A673 (cell line): ENCODE measurements around the gene CDH4. TPM values are rescaled to one million over a fixed set of nuclear protein-coding genes. Genes with fewer than 3 reads are reported as not detected.

Experiments used
- BruUV-seq: library from RNA; stranded (reverse); fragments of 400-500 nt; replicated peaks from 2 replicates; lab custom pipeline; 2021; lab: Mats Ljungman, UMichigan
- CTCF ChIA-PET: fragments of 300-600 bp; sonication (Branson Sonifier 250); formaldehyde crosslinking; loops from one replicate; lab custom pipeline; 2022; ENCODE audit warnings: antibody characterized with exemption; lab: Charles Lee
- POLR2A ChIA-PET: fragments of 300-600 bp; sonication (Branson Sonifier 250); formaldehyde crosslinking; loops from one replicate; lab custom pipeline; 2022; ENCODE audit warnings: antibody characterized with exemption; ENCODE audit not compliant: low non-redundant PET; lab: Charles Lee
- DNase-seq: peaks from one replicate; pipeline ENCODE4 v3.0.0-alpha.2; 2015; ENCODE audit warnings: low spot score
- H3K27ac ChIP-seq: fragments of 200-600 bp; sonication (generic); 2 replicates; pipeline ENCODE4 v1.5.1; 2016; ENCODE audit warnings: mixed run types, low read depth, mild to moderate bottlenecking, mixed read lengths, antibody characterized with exemption, low read length; ENCODE audit not compliant: poor library complexity, severe bottlenecking
- H3K27me3 ChIP-seq: fragments of 200-600 bp; sonication (generic); replicated peaks from 2 replicates; pipeline ENCODE4 v1.6.1; 2017; ENCODE audit warnings: mixed run types, low read depth, mild to moderate bottlenecking, mixed read lengths, antibody characterized with exemption, low read length; ENCODE audit not compliant: insufficient read depth, poor library complexity
- H3K36me3 ChIP-seq: fragments of 200-600 bp; sonication (generic); 2 replicates; pipeline ENCODE4 v1.6.1; 2016; ENCODE audit warnings: mixed run types, mild to moderate bottlenecking, mixed read lengths, antibody characterized with exemption, low read length; ENCODE audit not compliant: insufficient read depth, poor library complexity, severe bottlenecking
- H3K4me1 ChIP-seq: fragments of 200-600 bp; sonication (generic); 2 replicates; pipeline ENCODE4 v1.6.1; 2017; ENCODE audit warnings: mixed run types, mild to moderate bottlenecking, mixed read lengths, antibody characterized with exemption, low read length; ENCODE audit not compliant: insufficient read depth, poor library complexity, severe bottlenecking
- H3K4me3 ChIP-seq: fragments of 200-600 bp; sonication (generic); 2 replicates; pipeline ENCODE4 v1.5.1; 2016; ENCODE audit warnings: low read depth, mixed run types, mild to moderate bottlenecking, mixed read lengths, low read length; ENCODE audit not compliant: poor library complexity, severe bottlenecking
- H3K9me3 ChIP-seq: fragments of 200-600 bp; sonication (generic); 2 replicates; pipeline ENCODE4 v1.6.1; 2016; ENCODE audit warnings: mixed run types, low read depth, mild to moderate bottlenecking, mixed read lengths, antibody characterized with exemption, low read length; ENCODE audit not compliant: poor library complexity, severe bottlenecking
- EZH2 ChIP-seq: fragments of 200-600 bp; sonication (generic); IDR thresholded peaks from 2 replicates; pipeline ENCODE4 v1.6.1; 2017; ENCODE audit warnings: borderline replicate concordance, low read depth, mild to moderate bottlenecking, mixed read lengths, antibody characterized with exemption, low read length; ENCODE audit not compliant: poor library complexity, severe bottlenecking
- intact Hi-C: fragments of 100-400 bp; cut with micrococcal nuclease; formaldehyde crosslinking; loops from one replicate; pipeline ENCODE4 v1.10.0; 2022; ENCODE audit not compliant: unreplicated experiment
- total RNA-seq: library from RNA; stranded (reverse); gene quantifications from 2 replicates; pipeline ENCODE4 v1.2.3, GENCODE V29; 2021
- TF ChIP-seq, protein P1 (sequence below): fragments of 300-800, 200-600 bp; sonication (generic); conservative IDR thresholded peaks from 2 replicates; pipeline ENCODE4 v1.5.1; 2017; ENCODE audit warnings: low read depth, mild to moderate bottlenecking, antibody characterized with exemption, low read length, moderate library complexity, mixed read lengths

Gene CDH4
- total RNA-seq, 1 experiment from 2014 or later: 8.3 TPM

DNA sequence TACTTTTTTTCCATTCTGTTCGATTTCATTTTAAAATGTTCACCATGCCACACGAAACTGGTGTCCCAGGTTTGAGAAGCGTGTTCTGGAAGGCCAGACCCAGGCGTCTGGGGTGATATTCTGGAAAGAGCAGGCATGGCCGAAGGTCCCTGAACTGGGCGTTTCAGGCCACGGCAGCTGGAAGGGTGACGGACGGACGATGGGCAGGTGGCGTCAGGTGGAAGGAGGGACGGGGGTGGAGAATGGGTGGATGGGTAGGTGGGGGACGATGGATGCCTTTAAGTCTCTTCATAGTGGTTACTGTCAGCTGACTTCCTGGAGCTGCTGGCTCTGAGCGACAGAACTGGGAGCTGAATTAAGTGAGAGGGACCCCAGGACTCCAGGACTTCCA, 44.6 kb downstream of the CDH4 start:
- Histone ChIP-seq H3K27me3 (no peaks in the 10 kb centered on the region), H3K27ac (no peak overlapping the region), H3K9me3 (no peaks in the 10 kb centered on the region), H3K4me1 (peaks cover 4% of the 10 kb centered on the region), H3K36me3 (no peaks in the 10 kb centered on the region), H3K4me3 (no peak overlapping the region)
- DNase-seq: no peak
- BruUV-seq: no TSS peak
- ChIA-PET CTCF (no interaction called here), POLR2A (no interaction called here)
- intact Hi-C loops: no loop called here
- no peak for TF ChIP-seq EZH2
- TF ChIP-seq, protein P1, sequence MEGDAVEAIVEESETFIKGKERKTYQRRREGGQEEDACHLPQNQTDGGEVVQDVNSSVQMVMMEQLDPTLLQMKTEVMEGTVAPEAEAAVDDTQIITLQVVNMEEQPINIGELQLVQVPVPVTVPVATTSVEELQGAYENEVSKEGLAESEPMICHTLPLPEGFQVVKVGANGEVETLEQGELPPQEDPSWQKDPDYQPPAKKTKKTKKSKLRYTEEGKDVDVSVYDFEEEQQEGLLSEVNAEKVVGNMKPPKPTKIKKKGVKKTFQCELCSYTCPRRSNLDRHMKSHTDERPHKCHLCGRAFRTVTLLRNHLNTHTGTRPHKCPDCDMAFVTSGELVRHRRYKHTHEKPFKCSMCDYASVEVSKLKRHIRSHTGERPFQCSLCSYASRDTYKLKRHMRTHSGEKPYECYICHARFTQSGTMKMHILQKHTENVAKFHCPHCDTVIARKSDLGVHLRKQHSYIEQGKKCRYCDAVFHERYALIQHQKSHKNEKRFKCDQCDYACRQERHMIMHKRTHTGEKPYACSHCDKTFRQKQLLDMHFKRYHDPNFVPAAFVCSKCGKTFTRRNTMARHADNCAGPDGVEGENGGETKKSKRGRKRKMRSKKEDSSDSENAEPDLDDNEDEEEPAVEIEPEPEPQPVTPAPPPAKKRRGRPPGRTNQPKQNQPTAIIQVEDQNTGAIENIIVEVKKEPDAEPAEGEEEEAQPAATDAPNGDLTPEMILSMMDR: no peak

DNA sequence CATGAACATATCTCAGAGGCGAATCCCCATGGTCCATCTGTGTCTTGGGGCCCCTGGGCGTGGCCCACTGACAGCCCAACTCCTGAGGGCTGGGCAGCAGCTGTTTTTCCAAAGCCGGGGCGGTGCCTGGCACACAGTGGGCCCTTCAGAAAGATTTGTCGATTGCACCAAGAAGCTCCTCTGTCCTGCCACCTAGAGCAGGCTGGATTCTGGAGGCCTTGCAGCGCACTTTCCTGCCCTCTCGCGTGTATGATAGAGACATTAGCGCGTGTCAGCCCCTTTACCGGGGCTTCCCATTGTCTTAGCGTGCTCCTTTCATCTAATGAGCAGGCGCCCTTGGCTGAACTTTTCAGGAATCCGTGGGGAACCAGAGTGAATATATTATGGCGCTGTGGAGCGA, 45.4 kb downstream of the CDH4 start:
- no TSS peak for BruUV-seq

GRCh38 chr20:61297986-61298385, 45.9 kb downstream of the CDH4 start:
- TF ChIP-seq EZH2: no peak
- TF ChIP-seq, protein P1: no peak
- Histone ChIP-seq H3K4me3 (no peak overlapping the region), H3K27me3 (no peaks in the 10 kb centered on the region), H3K9me3 (no peaks in the 10 kb centered on the region), H3K4me1 (peaks cover 4% of the 10 kb centered on the region), H3K27ac (no peak overlapping the region), H3K36me3 (no peaks in the 10 kb centered on the region)
- ChIA-PET POLR2A (no interaction called here), CTCF (no interaction called here)
- no TSS peak for BruUV-seq
- intact Hi-C loops: no loop called here
- no peak for DNase-seq

More for the DNA sequence above, 45.4 kb downstream of the CDH4 start:
- intact Hi-C loops: no loop called here
- no peaks in the 10 kb centered on the region for H3K27me3 ChIP-seq
- CTCF ChIA-PET: no interaction called here
- H3K9me3 ChIP-seq: no peaks in the 10 kb centered on the region
- H3K27ac ChIP-seq: no peak overlapping the region
- H3K36me3 ChIP-seq: no peaks in the 10 kb centered on the region
- no peak overlapping the region for H3K4me3 ChIP-seq
- TF ChIP-seq, protein P1: no peak
- no peak for TF ChIP-seq EZH2
- POLR2A ChIA-PET: no interaction called here
- peaks cover 4% of the 10 kb centered on the region for H3K4me1 ChIP-seq
- no peak for DNase-seq
